ENCODE results near the gene KIR3DL3.
"Not testable (repeated sequence)": the region's sequence is repeated elsewhere in the genome, so short reads cannot be mapped to it uniquely, and the experiment has no call there.

The KIR3DL3 gene

GRCh38 chr19:54724142-54724541 is at the start of gene KIR3DL3:
TSS of gene KIR3DL3 (plus strand) at chr19:54724442. CDS start at chr19:54724497, 55 bp downstream.
- no peak for DNase-seq (ENCODE audit: low spot score)

GRCh38 chr19:54676210-54676834 is 47.9 kb upstream of the KIR3DL3 start:
- peak; percentile 33 for DNase-seq (ENCODE audit: low spot score)

DNA sequence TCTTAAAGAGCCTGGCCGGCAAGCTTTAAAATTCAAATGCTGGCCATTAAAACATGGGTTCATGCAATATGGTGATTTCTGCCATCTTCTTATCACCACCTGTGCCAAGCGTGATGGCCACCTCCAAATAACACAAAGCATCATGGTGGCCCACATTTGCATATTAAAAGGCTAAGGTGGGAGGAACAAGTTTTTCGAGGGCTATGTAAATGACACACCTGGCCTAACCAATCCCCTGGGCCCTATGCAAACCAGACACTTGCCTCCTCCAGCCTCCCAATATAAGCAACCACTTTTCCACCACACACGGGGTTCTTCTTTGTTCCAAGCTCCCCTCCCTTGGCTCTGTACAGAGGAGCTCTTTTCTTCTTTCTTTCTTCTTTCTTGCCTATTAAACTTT is 47.0 kb upstream of the KIR3DL3 start:
- DNase-seq (ENCODE audit: low spot score) = no peak

DNA sequence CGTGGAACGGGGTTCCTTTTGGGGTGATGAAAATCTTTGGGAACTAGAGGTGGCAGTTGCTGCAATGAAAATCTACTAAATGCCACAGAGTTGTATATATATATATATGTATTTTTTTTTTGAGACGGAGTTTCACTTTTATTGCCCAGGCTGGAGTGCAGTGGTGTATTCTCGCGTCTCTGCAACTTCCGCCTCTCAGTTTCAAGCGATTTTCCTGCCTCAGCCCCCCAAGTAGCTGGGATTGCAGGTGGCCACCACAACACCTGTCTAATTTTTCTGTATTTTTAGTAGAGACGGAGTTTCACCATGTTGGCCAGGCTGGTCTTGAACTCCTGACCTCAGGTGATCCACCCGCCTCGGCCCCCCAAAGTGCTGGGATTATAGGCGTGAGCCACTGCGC is 42.6 kb upstream of the KIR3DL3 start:
- not testable (repeated sequence) for DNase-seq (ENCODE audit: low spot score)

DNA sequence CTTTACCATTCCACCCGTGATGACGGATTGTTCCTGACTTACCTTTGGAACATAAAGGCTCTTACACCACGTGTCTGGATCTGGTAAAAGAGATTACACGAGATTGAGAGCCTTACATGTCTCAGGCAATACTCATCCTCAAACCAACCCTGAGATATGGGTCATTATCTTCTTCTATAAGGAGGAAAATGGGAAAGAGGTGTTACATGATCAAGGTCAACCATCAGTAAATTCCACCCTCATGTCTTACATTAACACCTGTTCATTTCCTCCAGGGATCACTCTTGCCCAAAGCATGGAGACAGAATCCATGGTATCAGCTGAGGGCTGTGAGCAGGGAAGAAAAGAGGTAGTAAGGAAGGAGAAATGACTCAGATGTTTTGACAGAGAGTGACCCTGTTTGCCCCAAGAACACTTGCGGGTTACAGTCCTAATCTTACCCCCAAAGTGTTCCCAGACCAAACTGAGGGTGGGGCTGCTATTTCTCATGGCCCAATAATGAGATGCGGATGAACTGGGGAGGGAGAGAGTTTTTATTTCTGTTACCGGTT is 41.9 kb upstream of the KIR3DL3 start:
- no peak for DNase-seq (ENCODE audit: low spot score)

GRCh38 chr19:54684527-54684926 is 39.7 kb upstream of the KIR3DL3 start:
- peak; percentile 10 for DNase-seq (ENCODE audit: low spot score)

DNA sequence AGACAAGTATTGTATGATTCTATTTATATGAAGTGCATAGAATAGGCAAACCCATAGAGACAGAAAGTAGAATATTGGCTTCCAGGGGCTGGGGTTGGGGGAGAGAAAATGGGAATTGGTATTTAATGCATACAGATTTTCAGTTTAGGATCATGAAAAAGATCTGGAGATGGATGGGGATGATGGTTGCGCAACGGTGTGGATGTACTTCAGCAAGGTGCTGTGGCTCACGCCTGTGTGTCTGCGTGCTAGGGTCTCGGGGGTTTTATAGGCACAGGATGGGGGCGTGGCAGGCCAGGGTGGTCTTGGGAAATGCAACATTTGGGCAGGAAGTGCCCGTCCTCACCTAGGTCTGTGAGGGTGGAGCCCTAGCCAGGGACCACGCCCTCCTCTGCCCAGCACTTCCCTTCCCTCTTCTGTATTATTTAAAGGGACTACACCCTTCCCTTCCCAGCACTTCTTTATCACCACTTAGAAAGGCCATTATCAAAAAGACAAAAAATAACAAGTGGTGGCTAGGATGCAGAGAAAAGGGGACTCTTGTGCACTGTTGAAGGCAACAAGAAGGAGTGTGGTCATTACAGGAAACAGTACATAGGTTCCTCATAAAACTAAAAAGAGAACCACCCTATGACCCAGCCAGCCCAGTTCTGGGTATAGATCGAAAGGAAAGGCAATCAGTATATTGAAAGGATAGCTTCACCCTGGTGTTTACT is 32.5 kb upstream of the KIR3DL3 start:
- DNase-seq (ENCODE audit: low spot score) = no peak

- no peak for DNase-seq (ENCODE audit: low spot score)
These were observed 32.0 kb upstream of the KIR3DL3 start for GRCh38 chr19:54692298-54692615.

- no peak for DNase-seq (ENCODE audit: low spot score)
These were observed 29.6 kb upstream of the KIR3DL3 start for GRCh38 chr19:54694648-54695047.

GRCh38 chr19:54696117-54696548 is 28.1 kb upstream of the KIR3DL3 start:
- no peak for DNase-seq (ENCODE audit: low spot score)

DNA sequence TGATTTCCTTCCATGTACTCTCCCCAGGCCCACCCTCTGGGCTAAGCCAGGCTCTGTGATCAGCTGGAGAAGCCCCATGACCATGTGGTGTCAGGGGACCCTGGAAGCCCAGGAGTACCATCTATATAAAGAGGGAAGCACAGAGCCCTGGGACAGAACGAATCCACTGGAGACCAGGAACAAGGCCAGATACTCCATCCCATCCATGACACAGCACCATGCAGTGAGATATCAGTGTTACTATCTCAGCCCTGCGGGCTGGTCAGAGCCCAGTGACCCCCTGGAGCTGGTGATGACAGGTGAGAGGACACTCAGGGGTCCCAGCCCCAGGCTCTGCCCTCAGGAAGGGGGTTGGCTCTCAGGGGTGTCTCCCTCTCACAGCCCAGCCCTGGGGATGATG is 27.5 kb upstream of the KIR3DL3 start:
- no peak for DNase-seq (ENCODE audit: low spot score)

DNA sequence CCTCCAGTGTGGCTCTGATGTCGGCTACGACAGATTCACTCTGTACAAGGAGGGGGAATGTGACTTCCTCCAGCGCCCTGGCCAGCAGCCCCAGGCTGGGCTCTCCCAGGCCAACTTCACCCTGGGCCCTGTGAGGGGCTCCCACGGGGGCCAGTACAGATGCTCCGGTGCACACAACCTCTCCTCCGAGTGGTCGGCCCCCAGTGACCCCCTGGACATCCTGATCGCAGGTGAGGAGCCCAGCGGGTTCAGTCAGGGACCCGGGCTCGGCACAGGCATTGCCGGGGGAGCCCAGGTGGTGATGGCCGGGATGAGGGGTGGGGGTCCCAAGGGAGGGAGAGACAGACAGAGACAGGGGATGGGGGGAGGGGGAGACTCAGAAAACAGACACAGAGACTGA is 26.5 kb upstream of the KIR3DL3 start:
- not testable (repeated sequence) for DNase-seq (ENCODE audit: low spot score)

GRCh38 chr19:54704928-54705327 is 19.3 kb upstream of the KIR3DL3 start:
- DNase-seq (ENCODE audit: low spot score) = no peak

- no peak for DNase-seq (ENCODE audit: low spot score)
These were observed 16.3 kb upstream of the KIR3DL3 start for GRCh38 chr19:54707962-54708361.

- DNase-seq (ENCODE audit: low spot score) = no peak
These were observed 15.5 kb upstream of the KIR3DL3 start for GRCh38 chr19:54708781-54709180.

DNA sequence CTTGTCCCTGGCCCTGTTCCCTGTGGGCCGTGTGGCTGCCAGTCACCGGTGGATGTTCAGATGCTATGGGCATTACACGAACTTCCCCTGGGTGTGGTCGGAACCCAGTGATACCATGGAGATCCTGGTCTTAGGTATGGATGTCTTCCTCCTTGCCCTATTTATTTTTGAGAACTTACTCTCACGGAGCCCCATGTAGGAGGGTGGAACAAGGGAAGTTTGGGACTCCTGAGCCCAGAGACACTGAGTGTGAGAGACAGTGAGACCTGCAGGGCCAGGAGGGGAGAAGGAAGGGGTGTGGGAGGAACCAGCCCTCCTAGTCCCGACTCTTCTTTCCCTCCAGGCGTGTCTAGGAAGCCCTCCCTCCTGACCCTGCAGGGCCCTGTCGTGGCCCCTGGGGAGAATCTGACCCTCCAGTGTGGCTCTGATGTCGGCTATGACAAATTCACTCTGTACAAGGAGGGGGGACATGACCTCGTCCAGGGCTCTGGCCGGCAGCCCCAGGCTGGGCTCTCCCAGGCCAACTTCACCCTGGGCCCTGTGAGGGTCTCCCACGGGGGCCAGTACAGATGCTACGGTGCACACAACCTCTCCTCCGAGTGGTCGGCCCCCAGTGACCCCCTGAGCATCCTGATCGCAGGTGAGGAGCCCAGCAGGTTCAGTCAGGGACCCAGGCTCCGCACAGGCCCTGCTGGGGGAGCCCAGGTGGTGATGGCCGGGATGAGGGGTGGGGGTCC is 14.9 kb upstream of the KIR3DL3 start:
- no peak for DNase-seq (ENCODE audit: low spot score)

DNA sequence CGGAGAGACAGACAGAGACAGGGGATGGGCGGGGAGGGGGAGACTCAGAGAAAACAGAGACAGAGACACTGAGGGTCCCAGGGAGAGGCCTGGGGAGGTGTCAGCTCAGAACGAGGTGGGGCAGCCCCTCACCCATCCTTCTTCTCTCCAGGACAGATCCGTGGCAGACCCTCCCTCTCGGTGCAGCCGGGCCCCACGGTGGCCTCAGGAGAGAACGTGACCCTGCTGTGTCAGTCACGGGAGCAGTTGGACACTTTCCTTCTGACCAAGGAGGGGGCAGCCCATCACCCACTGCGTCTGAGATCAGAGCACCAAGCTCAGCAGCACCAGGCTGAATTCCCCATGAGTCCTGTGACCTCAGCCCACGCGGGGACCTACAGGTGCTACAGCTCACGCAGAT is 14.3 kb upstream of the KIR3DL3 start:
- not testable (repeated sequence) for DNase-seq (ENCODE audit: low spot score)

- no peak for DNase-seq (ENCODE audit: low spot score)
These were observed 402 bp downstream of the KIR3DL3 start for GRCh38 chr19:54724644-54725043.

- no peak for DNase-seq (ENCODE audit: low spot score)
These were observed 1.1 kb downstream of the KIR3DL3 start for GRCh38 chr19:54725321-54725720.

DNA sequence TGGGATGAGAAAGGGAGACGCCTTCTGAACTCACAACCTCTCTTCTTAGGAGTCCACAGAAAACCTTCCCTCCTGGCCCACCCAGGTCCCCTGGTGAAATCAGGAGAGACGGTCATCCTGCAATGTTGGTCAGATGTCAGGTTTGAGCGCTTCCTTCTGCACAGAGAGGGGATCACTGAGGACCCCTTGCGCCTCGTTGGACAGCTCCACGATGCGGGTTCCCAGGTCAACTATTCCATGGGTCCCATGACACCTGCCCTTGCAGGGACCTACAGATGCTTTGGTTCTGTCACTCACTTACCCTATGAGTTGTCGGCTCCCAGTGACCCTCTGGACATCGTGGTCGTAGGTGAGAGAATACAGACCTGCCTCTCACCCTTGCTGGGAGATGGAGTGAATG is 3.3 kb downstream of the KIR3DL3 start:
- DNase-seq (ENCODE audit: low spot score) = no peak

GRCh38 chr19:54728167-54728566 is 3.9 kb downstream of the KIR3DL3 start:
- no peak for DNase-seq (ENCODE audit: low spot score)

DNA sequence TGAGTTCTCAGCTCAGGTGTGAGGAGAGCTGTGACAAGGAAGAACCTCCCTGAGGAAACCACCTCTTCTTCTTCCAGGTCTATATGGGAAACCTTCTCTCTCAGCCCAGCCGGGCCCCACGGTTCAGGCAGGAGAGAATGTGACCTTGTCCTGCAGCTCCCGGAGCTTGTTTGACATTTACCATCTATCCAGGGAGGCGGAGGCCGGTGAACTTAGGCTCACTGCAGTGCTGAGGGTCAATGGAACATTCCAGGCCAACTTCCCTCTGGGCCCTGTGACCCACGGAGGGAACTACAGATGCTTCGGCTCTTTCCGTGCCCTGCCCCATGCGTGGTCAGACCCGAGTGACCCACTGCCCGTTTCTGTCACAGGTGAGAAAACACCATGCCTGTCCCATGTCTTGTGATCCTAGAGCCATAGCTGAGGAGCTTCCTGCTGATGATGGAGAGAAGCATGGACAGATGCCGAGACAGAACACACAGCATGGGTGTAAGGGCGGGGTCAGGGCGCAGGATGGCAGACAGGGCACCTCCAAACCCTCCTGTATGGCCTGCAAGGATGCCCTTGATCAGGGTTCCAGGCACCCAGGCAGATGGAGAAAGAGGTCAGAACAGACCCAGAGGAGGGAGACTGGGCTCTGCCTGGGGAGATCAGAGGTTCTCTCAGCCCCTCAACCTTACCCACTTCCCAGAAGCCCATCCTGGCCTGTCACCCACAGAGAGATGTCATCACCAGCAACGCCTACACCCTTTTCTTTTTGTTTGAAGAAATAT is 5.4 kb downstream of the KIR3DL3 start:
- DNase-seq (ENCODE audit: low spot score) = no peak
